Activated CD8-positive, alpha-beta memory T cell treated with anti-CD3 and anti-CD28 coated beads, Interleukin-2, amount 50 U/mL, for 24 hours (primary cell): Measurements from ENCODE around the gene SLC17A7.
A peak's percentile ranks its signal among the peaks of the same experiment; 100 is the strongest.
"Not testable (repeated sequence)": the region's sequence is repeated elsewhere in the genome, so short reads cannot be mapped to it uniquely, and the experiment has no call there.

Experiments
- DNase-seq: peaks from one replicate; pipeline ENCODE4 v3.0.0-alpha.2; 2020; ENCODE audit errors: extremely low read depth

SLC17A7 gene

DNA sequence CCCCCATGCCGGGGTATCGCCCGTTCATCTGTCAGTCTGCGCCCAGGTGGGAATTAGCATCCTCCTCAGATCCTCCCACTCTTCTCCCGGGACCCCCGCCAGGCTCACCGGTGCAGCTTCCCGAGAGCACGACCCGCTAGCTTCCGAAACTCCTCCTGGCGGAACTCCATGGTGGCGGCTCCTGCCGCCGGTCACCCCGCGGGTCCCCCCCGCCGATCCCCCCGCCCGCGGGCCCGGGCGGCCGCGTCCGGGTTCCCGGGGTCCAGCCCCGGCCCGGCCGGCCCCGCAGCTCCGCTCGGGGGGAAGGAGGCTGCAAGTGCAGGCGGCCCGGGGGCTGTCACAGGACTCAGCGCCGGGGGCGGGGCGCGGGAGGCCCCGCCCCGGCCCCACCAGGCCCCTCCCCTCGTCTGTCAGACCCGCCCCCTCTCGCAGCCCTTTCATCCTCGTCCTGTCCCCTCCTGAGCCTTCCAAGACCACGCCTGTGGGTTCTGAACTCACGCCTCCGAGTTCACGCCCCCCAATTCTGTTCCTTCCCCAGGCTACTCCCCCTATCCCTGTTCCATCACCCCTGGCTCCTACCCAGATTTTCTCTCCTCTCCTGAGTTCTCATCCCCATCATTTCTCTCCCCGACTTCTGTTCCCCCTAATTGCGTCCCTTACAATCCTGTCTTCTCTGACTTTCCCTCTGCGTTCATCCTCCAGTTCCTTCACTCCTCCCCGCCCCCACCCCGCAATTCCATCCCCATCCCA, at the start of gene SLC17A7:
Gene SLC17A7 (minus strand): TSS at position 318 of the 750 bp plus-strand sequence. CDS start 148 bp downstream, at position 170.
- DNase-seq, result no peak

DNA sequence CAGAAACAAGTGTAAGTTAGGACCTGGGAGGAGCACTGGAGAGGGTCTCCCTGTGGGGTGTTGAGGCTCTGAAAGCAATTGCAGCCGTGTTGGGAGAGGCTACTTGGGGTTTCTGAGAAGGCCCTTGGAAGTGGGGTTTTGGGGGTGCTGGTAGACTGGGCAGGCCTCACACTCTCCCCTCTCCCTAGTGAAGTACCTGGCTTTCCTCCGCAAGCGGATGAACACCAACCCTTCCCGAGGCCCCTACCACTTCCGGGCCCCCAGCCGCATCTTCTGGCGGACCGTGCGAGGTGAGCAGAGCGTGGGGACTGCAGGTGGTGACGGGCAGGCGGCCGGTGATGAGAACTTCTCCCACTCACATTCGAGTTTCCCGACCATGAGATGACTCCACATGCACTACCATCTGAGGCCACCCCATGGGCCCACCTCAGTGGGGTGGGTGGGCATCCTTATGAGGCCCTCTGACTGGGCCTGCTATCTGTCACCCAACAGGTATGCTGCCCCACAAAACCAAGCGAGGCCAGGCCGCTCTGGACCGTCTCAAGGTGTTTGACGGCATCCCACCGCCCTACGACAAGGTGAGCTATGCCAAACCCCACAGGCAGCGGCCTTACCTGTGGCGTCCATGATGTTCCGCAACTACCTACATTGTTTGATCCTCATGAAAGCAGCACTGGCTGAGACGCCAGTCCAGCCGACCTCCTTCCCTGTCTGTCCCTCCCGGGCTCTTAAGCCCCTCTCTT, 49.1 kb upstream of the SLC17A7 start:
- DNase-seq, result no peak

DNA sequence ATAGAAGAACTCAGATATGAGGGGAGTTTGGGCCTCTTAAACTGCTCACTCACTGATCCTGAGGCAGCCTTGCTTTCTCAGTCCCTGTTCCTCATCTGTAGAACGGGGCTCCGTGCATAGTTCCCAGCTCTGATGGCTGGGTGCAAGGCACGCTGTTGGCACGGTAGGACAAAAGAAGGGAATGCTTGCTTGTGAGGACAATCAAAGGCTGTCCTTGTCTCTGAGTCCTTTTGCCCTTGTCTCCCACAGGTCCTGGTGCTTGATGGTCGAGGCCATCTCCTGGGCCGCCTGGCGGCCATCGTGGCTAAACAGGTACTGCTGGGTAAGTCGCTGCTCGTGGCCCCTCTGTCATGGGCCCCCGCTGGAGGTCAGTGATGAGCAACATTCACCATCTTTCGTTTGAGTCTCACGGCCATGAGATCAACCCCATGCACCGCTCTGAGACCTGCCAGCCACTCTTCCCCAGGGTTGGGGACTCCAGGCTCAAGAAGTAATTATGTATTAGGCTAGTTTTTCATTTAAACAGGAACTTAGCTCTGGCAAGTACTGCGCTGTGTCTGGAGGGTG, 48.4 kb upstream of the SLC17A7 start:
- DNase-seq, result no peak

DNA sequence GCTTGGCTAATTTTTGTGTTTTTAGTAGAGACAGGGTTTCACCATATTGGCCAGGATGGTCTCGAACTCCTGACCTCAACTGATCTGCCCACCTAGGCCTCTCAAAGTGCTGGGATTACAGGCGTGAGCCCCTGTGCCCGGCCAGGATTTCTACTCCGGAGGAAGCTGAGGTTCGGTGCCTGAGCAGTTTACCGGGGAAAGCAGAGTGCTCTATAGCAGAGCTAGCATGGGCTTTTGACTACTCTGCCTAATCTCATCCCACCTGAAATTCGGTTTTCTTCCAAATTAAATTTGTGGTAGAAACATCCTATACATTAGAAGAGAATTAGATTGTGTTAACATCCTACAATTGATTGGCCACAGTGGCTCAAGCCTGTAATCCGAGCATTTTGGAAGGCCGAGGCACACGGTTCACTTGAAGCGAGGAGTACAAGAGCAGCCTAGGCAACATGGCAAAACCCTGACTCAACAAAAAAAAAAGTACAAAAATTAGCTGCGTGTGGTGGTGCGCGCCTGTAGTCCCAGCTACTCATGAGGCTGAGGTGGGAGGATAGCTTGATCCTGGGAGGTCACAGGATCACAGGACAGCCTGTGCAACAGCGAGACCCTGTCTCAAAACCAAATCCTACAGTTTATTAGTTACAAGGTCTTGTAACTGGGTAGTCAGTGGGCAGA, 47.7 kb upstream of the SLC17A7 start:
- no peak for DNase-seq

DNA sequence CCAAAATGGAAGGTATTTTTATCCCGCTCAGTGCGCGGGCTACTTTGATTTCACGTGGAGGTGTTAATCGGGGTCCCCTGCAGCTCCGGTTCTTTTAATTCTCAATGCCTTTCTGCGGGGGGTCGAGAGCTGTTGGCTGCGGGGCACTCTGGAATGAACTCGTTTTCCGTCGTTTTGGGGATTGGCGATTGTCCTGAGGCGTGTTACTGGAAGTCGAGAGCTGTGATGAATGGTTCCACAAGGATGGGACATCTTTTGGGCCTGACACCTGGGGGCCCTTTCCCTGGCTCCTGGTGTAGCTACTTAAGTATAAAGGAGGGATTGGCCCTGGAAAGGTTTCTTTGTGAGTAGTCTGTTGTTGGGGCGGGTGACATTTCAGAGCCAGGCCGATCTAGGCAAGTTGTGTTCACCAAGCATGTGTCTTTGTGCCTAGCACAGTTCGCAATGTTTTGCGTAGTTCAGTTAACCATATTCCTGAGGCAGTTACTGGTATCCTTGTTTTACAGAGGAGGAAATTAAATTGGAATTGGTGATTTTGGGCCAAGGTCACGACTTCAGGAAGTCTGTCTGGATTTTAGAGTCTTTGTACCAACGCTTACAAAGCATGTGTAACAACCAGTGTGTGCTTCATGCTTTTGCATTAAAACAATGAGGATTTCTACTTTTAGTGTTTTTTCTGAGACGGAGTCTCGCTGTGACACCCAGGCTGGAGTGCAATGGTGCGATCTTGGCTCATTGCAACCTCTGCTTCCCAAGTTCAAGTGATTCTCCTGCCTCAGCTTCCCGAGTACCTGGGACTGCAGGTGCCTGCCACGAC, 46.9 kb upstream of the SLC17A7 start:
- DNase-seq, result no peak

DNA sequence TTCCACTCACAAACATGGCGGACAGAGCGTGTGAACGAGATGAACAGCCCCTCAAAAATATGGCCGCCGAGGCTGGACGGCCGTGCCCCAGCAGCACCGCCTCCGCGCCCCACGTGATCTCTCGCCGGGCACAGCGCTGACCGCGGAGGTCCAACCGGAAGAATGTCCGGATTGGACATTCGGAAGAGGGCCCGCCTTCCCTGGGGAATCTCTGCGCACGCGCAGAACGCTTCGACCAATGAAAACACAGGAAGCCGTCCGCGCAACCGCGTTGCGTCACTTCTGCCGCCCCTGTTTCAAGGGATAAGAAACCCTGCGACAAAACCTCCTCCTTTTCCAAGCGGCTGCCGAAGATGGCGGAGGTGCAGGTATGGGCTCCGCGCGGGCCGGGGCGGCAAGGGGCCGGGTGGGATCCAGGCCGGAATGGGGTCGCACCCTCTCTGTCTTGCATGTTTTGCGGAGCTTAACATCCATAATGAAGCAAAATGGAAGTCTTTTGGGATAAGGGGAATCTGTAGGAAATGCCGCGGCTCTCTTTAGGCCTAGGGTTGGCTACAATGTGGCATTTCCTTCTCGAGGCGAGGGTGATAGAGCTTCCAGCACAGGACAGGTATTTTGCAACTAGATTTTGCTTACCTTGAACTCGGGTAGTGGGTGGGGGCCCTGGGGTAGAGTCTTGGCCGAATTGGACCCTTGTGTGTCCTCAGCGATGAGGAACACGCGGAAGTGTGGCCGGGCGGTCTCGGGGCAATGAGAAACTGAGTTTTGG, 46.1 kb upstream of the SLC17A7 start, which contains the start of gene RPL13A:
Gene RPL13A (plus strand): TSS at position 332 of the 769 bp plus-strand sequence. CDS start 22 bp downstream, at position 354.
- DNase-seq, result peak; percentile 98

DNA sequence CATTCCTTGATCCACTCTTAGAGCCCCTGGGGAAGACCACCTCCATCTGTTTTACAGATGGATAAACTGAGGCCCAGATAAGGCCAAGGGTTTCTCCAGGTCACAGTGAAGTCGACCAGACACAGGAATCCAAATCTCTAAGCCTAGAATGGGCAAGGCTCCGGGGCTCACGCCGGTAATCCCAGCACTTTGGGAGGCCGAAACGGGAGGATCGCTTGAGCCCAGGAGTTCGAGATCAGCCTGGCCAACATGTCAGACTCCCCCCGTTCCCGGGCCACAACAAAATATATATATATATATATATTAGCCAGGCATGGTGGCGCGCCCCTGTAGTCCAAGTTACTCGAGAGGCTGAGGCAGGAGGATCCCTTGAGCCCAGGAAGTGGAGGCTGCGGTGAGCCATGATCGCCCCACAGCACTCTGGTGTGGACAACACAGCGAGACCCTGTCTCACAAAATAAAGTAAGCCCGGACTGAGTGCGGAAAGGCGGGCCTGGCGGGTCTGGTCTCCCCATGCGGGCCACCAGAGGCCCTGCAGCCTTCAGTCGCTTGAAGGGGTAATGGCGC, 45.5 kb upstream of the SLC17A7 start:
- DNase-seq, result no peak

DNA sequence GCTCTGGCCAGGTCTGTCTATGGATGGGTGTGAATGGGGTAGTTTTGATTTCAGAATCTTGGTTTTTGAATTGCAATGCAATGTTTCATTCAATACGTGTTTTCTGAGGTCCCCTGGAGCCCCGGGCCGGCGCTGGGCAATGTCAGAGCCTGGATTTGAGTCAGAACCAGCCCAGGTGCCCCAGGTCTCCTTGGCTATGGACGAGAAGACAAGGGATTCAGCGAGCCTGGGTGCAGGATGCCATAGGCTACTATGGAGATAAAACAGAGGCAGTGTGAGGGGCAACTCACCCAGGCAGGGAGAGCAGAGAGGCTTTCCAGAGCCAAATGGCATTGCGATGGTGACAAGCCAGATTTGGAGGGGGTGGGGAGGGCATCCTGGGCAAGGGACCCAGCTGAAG, 44.9 kb upstream of the SLC17A7 start:
- no peak for DNase-seq

DNA sequence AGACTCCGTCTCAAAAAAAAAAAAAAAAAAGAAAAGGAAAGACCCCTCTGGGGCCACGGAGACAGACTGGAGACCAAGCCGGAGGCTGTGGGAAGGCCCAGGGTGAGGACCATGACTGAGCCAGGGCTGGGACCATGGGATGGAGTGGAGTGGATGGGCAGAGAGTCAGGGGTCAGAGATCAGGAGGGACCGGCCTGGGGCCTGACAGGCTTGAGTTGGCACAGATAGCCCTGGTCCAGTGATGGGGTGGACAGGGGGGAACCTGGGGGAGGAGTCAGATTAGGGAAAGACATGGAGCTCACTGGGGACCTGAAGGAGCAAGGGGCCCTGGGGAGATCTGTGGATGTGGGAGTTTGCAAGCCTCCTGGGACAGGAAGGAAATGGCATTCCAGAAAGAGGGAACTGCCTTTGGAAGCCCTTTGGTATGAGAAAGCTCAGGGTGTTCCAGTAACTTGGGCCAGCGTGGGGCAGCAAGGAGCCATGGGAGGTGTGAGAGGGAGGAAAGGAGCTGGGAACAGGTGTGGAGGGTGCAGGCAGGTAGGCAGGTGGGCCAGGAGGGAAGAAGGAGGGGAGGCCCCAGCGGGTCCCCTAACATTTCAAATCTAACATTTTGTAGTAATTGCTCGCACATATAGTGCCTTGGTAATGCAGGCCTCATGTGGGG, 39.8 kb upstream of the SLC17A7 start:
- DNase-seq, result no peak

DNA sequence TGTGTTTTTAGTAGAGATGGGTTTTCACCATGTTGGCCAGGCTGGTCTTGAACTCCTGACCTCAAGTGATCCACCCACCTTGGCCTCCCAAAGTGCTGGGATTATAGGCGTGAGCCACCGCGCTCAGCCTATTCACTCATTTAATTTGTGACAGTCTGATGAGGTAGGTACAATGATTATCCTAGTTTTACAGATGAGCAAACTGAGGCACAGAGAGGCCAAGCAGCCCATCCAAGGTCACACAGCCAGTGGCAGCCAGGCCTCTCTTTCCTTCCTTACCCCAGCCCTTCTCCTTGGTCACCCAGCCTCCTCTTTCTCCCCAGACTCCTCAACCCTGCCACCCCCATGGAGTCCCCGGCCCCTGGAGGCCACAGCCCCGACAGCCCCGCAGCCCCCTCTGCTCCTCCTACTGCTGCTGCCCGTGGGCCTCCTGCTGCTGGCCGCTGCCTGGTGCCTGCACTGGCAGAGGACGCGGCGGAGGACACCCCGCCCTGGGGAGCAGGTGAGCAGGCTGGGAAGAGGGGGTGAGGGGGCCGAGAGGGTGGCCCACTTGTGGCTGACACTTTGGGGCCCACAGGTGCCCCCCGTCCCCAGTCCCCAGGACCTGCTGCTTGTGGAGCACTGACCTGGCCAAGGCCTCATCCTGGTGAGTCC, 38.8 kb upstream of the SLC17A7 start:
- no peak for DNase-seq

DNA sequence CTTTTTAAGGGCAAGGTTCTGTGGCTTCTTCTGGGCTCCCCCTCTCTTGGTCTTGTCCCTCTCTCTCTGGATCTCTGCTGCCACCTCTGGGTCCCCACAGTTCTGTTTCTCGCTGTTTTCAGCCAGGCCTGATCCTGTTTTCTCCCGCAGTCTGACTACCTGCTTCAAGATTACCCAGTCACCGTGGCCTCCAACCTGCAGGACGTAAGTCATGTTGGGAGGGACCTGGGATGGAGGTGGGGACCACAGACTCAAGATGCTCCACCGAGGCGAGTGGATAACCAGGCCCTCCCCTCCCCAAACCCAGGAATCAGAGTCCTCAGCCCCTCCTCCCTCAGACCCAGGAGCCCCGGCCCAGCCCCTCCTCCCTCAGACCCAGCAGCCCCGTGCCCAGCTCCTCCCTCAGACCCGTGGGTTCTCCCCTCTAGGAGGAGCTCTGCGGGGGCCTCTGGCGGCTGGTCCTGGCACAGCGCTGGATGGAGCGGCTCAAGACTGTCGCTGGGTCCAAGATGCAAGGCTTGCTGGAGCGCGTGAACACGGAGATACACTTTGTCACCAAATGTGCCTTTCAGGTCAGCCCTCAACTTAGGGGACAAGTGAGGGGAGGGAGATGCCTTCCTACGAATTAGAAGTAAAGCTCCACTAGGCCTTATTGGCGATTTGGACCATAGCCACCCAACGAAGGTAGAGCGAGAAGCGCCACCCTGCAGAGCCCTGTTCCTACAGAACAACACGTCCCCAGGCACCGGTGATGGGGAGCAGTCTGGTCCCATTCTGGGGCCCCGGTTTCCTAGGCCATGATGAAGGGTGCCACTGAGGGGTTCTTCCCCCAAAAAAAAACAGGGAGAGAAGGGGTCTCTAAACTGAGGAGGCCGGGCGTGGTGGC, 34.9 kb upstream of the SLC17A7 start:
- no peak for DNase-seq

DNA sequence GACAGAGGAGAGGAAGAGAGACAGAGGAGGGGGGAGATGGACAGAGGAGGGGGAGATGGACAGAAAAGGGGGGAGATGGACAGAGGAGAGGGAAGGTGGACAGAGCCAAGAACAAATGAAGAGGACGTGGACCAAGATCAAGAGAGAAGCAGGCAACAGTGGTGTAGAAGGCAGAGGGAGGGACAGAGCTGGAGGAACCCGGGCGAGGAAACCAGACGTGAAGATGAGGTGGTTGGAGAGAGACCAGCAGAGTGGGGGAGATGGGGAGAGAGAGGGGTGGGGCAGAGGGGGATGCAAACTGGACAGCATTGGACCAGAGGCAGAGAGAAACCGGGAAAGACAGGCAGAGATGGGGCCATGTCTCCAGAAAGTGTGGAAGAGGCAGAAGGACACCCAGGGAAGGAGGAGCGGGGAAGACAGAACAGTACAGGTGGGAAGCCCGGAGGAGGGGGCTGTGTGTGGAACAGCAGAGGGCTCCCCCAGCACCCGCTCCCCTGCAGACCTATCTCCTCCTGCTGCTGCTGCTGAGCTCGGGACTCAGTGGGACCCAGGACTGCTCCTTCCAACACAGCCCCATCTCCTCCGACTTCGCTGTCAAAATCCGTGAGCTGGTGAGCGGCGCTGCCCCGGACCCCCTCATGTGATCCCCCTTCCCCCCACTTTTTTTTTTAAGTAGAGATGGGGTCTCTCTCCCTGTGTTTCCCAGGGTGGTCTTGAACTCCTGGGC, 34.0 kb upstream of the SLC17A7 start:
- no peak for DNase-seq

DNA sequence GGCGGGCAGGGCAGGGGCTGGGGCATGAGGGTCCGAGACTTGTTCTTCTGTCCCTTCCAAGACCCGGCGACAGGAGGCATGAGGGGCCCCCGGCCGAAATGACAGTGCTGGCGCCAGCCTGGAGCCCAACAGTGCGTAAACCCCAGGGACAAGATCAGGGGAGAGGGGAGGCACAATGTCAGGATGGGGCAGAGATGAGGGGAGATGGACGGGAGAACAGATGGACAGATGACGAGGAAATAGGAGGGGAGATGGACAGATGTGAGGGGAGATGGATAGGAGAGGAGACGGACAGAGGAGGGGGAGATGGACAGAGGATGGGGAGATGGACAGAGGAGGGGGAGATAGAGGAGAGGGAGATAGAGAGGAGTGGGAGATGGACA, 33.2 kb upstream of the SLC17A7 start:
- DNase-seq, result no peak

DNA sequence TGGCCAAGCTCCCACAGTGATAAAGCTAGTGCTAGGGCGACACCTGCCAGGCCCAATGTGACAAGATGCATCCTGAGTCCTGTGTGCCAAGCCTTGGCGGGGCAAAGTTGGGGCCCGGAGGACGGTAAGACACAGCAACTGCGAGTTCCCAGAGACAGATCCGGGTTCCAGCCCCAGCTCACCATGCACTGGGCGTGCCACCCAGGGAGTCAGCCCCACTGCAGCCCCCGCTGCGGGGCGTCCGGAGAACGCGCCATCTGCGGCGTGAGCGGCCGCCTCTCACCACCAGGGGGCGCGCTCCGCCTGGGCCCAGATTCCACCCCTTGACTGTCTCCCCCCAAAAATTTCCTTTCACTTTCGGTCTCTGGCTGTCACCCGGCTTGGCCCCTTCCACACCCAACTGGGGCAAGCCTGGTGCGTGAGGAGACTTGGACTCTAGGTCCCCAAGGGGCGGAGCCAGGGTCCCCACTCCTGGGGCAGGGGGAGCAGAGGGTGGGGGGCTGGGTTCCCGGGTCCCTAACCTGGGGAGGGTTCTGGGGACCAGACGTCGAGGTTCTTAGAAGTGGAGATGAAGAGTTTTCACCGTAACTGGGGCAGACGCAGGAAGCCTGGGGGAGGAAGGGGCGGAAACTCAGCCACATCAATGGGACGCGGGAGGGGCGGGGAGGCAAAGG, 32.7 kb upstream of the SLC17A7 start, which contains the start of gene FLT3LG:
Gene FLT3LG (plus strand): TSS at position 348 of the 674 bp plus-strand sequence. CDS start 425 bp downstream, outside the sequence.
- peak; percentile 76 for DNase-seq

DNA sequence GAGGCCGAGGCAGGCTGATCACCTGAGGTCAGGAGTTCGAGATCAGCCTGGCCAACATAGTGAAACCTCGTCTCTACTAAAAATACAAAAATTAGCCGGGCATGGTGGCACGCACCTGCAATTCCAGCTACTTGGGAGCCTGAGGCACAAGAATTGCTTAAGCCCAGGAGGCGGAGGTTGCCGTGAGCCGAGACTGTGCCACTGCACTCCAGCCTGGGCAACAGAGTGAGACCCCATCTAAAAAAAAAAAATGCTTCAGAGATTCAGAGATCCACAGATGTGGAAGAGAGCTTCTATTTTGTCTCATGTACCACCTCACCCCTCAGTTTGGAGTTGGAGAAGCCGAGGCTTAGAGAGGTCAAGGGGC, 32.2 kb upstream of the SLC17A7 start:
- not testable (repeated sequence) for DNase-seq

DNA sequence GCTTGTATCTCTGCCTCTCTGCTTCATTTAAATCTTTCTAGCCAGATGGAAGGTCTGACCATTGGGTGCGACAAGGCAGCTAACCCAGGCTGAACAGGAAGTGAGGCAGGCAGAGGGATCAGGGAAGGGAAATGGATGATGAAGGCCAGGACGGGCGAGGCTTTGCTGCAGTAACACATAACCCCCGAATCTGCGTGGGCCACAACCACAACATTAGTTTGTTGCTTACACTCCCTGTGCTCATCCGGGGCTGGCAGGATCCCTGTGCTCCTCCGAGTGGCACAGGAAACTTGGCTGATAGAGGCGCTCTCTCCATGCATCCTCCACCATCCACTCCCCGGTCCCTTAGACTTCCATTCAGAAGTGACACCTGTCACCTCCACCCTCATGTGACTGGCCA, 31.6 kb upstream of the SLC17A7 start:
- no peak for DNase-seq

DNA sequence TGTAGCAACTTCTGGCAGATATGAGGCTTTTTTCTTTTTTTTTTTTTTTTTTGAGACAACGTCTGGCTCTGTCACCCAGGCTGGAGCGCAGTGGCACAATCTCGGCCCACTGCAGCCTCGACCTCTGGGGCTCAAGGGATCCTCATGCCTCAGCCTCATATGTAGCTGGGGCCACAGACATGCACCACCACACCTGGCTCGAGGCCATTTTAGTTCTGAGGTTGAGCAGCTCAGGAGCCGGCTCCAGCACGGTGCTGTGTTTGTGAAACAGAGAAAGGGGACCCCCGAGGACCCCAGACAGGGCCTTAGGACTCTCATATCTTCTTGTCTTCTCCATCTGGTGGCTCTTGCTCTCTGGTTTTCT, 29.3 kb upstream of the SLC17A7 start:
- no peak for DNase-seq
